Esophagus squamous epithelium (tissue), 4 donors: ENCODE results near the gene ABCB11.

Experiments
- POLR2A ChIP-seq, 4 donors: fragments of 450-650 bp; IDR thresholded peaks; one replicate each; pipeline ENCODE4 v1.6.1; 2017; ENCODE audit warnings: antibody characterized with exemption in 4 of 4, mild to moderate bottlenecking in 4 of 4, moderate library complexity in 3 of 4
- TF ChIP-seq, protein P1 (sequence below), 6 experiments: fragments of 450-650 bp in 4 of 6; fragments of 200-600 bp in 2 of 6; sonication (generic) in 2 of 6; IDR thresholded peaks; one replicate each; pipeline ENCODE4 v1.5.1; 2016 to 2019; ENCODE audit warnings: antibody characterized with exemption in 6 of 6, mild to moderate bottlenecking in 4 of 6, moderate library complexity in 4 of 6

DNA sequence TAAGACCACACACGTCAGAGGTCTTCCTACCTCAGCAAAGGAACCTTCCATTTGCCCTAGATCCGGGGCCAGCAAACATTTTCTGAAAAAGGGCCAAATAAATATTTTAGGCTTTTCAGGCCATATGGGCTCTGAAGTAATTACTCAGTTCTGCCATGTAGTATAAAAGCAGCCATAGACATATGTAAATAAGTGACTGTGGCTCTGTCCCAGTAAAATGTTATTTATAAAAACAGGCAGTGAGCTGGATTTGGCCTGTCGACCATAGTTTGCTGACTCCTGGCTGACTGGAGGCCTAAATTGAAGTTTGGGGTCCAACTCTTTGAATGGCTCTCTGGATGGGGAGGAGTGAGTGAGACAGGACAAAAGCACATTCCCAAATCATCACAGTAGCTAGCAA is 49.5 kb downstream of the ABCB11 start:
- TF ChIP-seq, protein P1, sequence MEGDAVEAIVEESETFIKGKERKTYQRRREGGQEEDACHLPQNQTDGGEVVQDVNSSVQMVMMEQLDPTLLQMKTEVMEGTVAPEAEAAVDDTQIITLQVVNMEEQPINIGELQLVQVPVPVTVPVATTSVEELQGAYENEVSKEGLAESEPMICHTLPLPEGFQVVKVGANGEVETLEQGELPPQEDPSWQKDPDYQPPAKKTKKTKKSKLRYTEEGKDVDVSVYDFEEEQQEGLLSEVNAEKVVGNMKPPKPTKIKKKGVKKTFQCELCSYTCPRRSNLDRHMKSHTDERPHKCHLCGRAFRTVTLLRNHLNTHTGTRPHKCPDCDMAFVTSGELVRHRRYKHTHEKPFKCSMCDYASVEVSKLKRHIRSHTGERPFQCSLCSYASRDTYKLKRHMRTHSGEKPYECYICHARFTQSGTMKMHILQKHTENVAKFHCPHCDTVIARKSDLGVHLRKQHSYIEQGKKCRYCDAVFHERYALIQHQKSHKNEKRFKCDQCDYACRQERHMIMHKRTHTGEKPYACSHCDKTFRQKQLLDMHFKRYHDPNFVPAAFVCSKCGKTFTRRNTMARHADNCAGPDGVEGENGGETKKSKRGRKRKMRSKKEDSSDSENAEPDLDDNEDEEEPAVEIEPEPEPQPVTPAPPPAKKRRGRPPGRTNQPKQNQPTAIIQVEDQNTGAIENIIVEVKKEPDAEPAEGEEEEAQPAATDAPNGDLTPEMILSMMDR (IDR thresholded peaks at IDR 0.05), result no peak
- TF ChIP-seq POLR2A (IDR thresholded peaks at IDR 0.05), result no peak
